ENCODE measurements around the gene RMI2. TPM values are rescaled to one million over a fixed set of nuclear protein-coding genes. Genes with fewer than 3 reads are reported as not detected.

Gene RMI2
- polyA plus RNA-seq, 2 of the 4 experiments (the other 2 are of a cell fraction): 24.2 to 26.9 TPM

- no peak for TF ChIP-seq ELK1 (IDR thresholded peaks at IDR 0.05; ENCODE audit: low read depth, low read length)
These were observed 6.2 kb upstream of the RMI2 start (continued) for GRCh38 chr16:11339075-11339474.

- no peak for DNase-seq (ENCODE audit: low read depth in 1 of 2, low spot score in 1 of 2)
- CTCF ChIA-PET: interaction anchor here (0.9 to 1.4 kb wide), 2 partner anchors 12 to 16 kb away, joined by 3 to 4 read pairs; no protein-coding TSS in a partner anchor
- no peak overlapping the region for H3K4me2 ChIP-seq
- no peak for ATAC-seq
- FAIRE-seq: no peak
- no peak overlapping the region for H3K4me3 ChIP-seq
- TF ChIP-seq MAFK (IDR thresholded peaks at IDR 0.05; ENCODE audit: partially characterized antibody) (peak; percentile 72), MAX (IDR thresholded peaks at IDR 0.05) (no peak)
- H3K27ac ChIP-seq: no peak overlapping the region
- POLR2A ChIA-PET: no interaction called here
- no peaks in the 10 kb centered on the region for H3K9me3 ChIP-seq
- WGBS (ENCODE audit: missing lambda C conversion rate): 89% methylated on average over 4 of the region's 4 CpGs
- H3K4me1 ChIP-seq: peaks cover 5% of the 10 kb centered on the region; the same call in 1 of the 3 replicates
These were observed 4.5 kb upstream of the RMI2 start for GRCh38 chr16:11340710-11341109.

GRCh38 chr16:11341371-11341770 is 3.9 kb upstream of the RMI2 start:
- no peak overlapping the region for H3K27ac ChIP-seq
- ChIA-PET POLR2A (no interaction called here), CTCF (interaction anchor here (0.9 to 1.4 kb wide), 2 partner anchors 13 to 15 kb away, joined by 3 to 4 read pairs; no protein-coding TSS in a partner anchor)
- H3K4me2 ChIP-seq: no peak overlapping the region
- peaks cover 10% of the 10 kb centered on the region for H3K4me1 ChIP-seq
- ATAC-seq: no peak
- no peak for DNase-seq (ENCODE audit: low read depth in 1 of 2, low spot score in 1 of 2)
- H3K9me3 ChIP-seq: no peaks in the 10 kb centered on the region
- WGBS (ENCODE audit: missing lambda C conversion rate): 86% methylated on average over 9 of the region's 9 CpGs
- H3K4me3 ChIP-seq: no peak overlapping the region
- no peak for TF ChIP-seq RARB (CRISPR knock-in tag; IDR thresholded peaks at IDR 0.05)
- TF ChIP-seq CBX8 (IDR thresholded peaks at IDR 0.05): no peak
- no peak for TF ChIP-seq CBX2 (IDR thresholded peaks at IDR 0.05; ENCODE audit: borderline replicate concordance, low read depth)
- TF ChIP-seq BHLHE40 (IDR thresholded peaks at IDR 0.05; ENCODE audit: low read depth, low read length): no peak
- TF ChIP-seq SMC3 (IDR thresholded peaks at IDR 0.05): no peak
- TF ChIP-seq ZFP36 (IDR thresholded peaks at IDR 0.05; ENCODE audit: borderline replicate concordance, partially characterized antibody): no peak
- no peak for TF ChIP-seq ELK1 (IDR thresholded peaks at IDR 0.05; ENCODE audit: low read depth, low read length)
- TF ChIP-seq MAFK (IDR thresholded peaks at IDR 0.05; ENCODE audit: partially characterized antibody): no peak
- no peak for TF ChIP-seq CEBPB (IDR thresholded peaks at IDR 0.05)
- no peak for TF ChIP-seq RFX5 (IDR thresholded peaks at IDR 0.05)
- TF ChIP-seq NPAS2 (CRISPR knock-in tag; IDR thresholded peaks at IDR 0.05; ENCODE audit: borderline replicate concordance): no peak
- no peak for TF ChIP-seq GATA3 (IDR thresholded peaks at IDR 0.05; ENCODE audit: borderline replicate concordance)
- TF ChIP-seq HDAC2 (IDR thresholded peaks at IDR 0.05): no peak
- no peak for TF ChIP-seq FOSB (CRISPR knock-in tag; IDR thresholded peaks at IDR 0.05)
- TF ChIP-seq ZC3H11A (IDR thresholded peaks at IDR 0.05): no peak
- no peak for TF ChIP-seq KDM1A (IDR thresholded peaks at IDR 0.05; ENCODE audit: low read depth)
- no peak for TF ChIP-seq HOXB13 (CRISPR knock-in tag; IDR thresholded peaks at IDR 0.05; ENCODE audit: low read depth)
- TF ChIP-seq JUN (IDR thresholded peaks at IDR 0.05): no peak
- no peak for TF ChIP-seq ZNF302 (CRISPR knock-in tag; IDR thresholded peaks at IDR 0.05)
- TF ChIP-seq MYC (IDR thresholded peaks at IDR 0.05; ENCODE audit: borderline replicate concordance, low read length): no peak
- FAIRE-seq: no peak
